Hematopoietic multipotent progenitor cell treated with erythropoietin and hydrocortisone succinate and interleukin-3 and kit ligand, for 17 days (in vitro differentiated cells): ENCODE data around the gene FMN2.

Experiments used
- DNase-seq: peaks from one replicate; pipeline ENCODE4 v3.0.0-alpha.2; 2015; ENCODE audit warnings: low spot score

FMN2 gene

DNA sequence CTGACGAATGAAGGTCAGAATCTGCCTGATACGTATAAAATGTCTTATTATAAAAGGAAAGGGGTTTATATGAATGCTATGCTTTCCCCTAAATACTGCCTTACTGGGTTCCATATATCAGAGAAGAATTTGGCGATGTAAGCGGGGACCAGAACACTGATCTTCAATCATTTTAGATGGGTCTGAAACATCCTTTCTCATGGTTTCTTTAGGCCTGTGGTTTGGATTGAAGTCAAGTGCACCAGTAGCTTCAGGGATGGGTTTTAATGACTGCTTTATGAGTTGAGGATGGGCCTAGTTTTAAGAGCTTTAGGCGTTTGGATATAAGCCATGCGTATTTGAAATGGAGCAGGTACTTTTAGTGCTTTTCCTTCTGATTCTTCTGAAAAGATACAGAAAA is 6.9 kb downstream of the FMN2 start:
- DNase-seq, result no peak

DNA sequence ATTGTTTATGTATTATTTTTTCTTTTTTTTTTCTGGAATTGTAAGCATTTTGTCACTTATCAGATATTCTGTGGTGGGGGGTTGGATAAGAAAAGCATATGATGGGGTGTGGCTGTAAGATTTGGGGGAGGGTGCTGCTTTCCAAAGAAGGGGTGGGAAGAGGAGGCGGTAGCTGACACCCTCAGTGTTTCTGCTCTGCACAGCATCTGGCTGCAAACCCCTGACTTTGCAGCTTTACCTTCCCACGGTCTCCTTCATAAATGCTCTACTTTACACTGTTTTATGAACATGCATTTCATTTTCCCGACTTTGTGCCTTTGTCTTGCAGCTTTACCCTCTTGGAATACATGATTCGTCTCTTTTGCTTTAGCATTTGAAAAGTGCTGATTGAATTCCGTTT is 7.6 kb downstream of the FMN2 start:
- DNase-seq, result no peak

DNA sequence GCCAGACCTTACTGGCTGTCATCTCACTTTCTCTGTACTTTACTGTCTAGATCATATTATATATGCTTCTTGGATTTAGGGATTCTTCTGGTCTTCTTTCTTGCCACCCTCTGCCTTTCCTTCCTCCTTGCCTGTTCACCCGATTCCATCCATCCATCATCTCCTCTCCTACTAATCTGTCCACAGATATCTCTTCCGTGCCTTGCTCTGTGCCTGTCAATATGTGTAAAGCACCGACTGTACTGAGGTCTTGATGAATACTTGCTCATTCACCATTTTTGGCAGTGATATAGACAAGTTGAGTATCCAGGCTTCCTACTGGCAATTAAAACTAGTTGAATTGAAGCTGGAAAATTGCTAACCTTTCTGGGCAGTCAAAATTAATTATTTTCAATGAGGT is 8.1 kb downstream of the FMN2 start:
- no peak for DNase-seq

DNA sequence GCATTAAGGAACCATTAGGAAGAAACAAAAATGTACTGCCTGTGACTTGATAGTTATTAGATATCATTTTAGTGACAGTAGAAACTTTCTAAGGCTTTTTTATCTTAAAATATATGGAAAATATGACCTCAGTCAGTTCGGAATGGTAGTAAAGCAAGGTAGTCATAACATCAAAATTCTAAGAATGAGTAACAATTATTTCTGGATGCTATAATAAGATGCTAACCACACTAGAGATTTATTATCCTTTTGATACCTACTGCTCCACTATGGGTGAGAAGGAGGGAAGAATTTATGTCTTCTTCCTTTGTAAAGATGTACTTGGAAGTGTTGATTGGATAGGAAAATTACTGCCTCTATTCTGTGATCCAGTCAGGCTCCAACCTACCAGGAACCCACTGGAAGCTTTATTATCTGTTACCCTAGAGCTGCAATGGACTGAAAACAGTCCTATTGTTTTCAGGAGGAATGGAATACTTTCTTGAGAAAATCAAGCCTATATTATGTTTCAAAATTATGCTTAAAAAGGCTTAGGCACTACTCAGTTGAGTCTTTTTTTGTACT is 8.8 kb downstream of the FMN2 start:
- no peak for DNase-seq

DNA sequence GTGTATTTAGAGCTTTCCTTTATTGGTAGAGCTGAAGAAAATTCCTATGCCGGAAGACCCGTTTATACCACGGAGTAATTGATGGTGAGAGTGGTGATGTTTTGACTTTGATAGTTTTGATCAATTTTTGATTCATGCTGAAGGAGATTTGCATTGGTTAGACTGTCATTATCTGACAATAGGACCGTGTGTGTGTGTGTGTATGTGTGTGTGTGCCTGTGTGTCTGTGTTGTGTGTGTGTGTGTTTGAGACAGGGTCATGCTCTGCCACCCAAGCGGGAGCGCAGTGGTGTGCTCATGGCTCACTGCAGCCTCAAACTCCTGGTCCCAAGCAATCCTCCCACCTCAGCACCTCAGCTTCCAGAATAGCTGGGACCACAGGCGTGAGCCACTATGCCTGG is 9.6 kb downstream of the FMN2 start:
- no peak for DNase-seq

DNA sequence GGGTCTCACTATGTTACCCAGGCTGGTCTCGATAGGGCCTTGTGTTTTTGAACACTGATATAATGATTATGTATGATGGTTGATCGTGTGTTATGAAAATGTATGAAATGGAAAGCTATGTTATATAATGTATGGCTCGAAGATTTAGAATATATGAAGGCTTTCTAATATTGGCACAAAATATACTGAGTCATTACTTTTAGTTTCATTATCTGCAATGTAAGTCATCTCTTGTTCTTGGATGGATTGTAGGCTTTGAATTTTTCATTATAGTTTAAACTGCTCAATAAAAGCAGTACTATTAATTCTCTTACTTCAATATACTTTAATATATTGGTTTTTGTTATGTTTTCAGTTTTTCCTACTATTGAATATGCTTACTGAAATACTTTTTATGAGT is 10.1 kb downstream of the FMN2 start:
- no peak for DNase-seq

DNA sequence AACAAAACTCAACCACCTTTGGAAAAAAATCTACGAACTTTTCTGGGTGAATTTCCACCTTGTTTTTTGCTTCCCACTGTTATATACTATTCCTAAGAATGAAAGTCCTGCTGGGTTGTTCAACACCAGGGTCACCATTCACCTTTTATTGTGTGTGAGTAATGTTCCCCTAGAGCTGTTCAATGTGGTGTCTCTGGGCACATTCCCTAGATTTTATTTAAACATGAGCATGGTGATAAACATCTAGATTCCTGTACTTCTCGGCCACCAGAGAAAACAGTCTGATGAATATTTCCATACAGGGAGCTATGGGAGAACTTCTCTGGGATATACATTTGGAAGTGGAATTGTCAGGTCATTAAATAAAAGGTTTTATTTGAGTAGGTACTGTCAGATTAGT is 13.0 kb downstream of the FMN2 start:
- no peak for DNase-seq

DNA sequence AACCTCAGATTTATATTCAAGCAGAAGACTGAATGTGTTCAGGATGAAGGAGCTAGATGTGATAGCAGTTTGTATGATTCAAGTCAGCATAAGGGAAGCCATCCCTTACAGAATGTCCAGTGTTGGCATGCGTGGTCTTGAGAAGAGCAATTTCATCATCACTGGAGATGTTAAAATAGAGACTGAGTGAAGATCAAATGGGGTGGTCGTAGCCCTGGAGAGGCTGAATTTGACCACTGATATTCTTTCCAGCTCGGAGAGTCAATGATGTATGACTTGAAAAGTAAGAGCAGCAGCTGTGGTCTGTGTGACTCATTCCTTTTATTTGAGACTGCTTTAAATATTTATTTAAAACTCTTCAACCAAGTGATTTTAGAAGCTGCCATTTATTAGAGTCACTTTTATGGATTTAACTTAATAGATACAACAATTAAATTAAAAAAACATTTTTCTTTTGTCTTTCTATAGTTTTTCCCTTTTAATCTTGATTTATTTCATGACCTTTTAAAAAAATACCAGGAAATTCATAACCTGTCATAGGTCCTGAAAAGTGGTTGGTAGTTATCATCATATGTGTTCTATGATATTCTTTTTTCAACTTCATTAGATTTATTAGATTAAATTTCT is 15.5 kb downstream of the FMN2 start:
- no peak for DNase-seq

DNA sequence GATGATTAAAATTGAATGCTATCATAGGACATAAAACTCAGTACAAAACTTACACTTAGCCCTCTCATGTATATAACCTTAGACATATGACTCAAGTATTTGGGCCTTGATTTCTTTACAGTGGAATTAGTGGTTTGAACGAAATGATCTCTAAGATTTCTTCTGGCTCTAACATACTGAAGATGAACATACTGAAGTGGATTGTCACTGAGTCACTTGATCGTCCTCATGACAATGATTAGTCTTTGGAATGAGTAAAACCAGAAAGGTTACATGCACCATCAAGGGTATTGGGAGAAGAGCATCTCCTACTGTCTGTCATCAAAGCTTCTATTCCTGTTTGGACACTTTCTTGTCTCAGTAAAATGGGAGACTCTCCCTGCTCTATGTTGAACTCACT is 17.4 kb downstream of the FMN2 start:
- DNase-seq, result no peak

DNA sequence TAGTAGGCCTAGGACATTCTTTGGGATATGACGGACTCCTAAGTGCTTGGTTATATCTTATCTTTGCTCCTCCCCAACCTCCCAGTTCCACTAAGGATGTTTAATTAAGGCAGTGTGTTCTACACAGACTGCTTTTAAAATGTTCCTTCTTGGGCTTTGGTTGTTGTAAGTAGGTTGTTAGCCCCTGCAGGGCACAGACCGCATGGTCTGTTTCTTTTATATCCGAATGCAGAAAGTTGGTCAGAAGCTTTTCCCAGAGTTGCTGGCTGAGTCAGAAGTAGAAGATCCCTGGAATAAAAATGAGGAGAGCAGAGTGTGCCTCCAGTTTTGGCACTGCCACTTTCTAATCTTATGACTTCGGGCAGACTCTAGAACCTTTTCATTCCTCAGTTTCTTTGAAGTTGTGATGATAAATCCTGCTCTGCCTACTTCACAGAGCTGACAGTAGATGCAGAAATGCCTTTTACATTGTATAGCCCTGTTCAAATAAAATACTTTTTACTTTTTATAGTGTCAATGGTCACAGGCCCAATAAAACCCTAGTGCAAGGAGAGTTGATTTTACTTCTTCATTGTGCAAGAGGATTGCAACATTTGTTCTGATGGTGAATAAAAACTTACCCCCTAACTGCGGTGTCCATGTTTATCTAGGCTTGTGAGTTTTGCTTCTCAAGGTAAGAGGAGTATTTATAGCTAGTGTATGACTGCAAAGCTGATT is 18.4 kb downstream of the FMN2 start:
- no peak for DNase-seq

DNA sequence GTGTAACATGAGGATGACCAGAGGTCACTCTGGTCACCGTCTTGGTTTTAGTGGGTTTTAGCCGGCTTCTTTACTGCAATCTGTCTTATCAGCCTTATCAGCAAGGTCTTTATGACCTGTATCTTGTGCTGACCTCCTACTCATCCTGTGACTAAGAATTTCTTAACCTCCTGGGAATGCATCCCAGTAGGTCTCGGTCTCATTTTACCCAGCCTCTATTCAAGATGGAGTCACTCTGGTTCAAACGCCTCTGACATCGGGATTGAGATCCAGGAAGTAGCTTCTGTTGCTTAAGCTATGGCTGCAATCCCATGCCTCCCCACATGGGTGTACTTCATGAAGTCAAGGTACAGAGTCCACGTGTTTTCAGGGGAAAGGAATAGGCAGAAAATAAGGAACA is 19.9 kb downstream of the FMN2 start:
- no peak for DNase-seq

DNA sequence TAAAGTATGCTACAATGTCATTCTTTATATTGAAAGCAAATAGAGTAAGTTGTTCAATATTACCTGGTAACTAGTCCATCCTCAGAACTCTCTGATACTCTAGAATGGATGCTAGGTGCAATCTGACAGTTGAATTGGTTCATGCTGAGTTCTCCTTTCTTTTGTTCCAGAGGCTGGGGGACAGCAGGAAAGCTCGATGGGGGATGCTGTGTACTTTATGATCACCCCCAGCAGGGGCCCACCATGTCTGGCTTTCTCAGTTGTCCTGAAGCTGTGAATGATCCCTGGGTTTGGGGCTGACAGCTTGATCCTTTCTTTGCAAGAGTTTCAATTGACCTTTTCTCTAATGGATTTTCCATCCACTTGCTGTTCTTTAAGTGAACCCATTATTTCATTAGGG is 22.5 kb downstream of the FMN2 start:
- no peak for DNase-seq

DNA sequence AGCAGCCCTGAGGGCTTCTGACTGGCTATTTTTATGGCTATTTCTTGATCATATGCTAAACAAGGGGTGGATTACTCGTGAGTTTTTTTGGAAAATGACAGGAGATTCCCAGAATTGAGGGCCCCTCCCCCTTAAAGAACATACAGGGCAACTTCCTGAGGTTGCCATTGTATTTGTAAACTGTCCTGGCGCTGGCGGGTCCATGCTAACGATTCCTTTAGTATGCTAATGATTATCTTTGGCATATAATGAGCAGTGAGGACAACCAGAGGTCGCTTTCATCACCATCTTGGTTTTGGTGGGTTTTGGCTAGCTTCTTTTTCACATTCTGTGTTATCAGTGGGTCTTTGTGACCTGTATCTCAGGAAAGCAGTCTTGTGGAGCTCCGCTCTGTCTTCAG is 24.1 kb downstream of the FMN2 start:
- no peak for DNase-seq

DNA sequence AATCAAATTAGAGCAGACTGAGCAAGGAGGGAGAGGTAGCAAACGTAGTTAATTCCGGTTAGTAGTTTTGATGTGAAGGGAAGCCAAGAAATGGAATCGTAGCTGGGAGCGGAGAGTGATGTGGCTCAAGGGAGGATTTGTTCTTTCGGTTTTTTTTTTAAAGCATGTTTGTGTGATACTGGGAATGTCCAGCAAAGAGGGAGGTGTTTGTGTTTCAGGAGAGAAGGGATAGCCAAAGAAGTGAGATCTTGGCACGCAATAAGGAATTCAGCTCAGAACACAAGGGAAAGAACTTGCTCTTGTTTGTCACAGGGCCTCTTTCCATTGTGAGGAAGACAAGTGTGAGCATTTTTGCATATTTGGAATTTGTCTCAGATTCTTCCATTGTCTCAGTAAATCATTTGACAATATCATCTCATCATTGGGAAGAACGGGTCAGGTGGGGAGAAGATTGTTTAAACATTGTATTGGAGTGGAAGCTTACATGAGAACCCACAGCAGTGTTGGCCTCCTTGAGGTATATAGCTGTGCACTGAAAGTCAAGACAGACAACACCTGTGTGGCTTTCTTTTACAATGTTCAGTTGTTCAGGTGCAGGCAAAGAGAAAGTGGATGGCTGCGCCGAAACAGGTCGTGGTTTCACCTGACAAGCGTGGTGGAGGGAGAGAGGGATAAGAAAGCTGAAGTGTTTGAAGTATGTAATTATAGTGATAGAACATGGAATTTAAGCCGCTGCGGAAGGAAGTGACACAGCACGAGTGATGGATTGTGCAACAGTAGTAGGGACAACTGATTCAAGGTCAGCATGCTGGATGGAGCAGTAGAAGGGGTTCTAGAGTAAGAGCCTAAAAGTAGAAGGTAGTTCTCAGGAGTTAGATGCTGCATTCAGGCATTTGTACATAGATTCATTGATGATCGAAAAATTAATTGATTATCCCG is 25.4 kb downstream of the FMN2 start:
- DNase-seq, result no peak

DNA sequence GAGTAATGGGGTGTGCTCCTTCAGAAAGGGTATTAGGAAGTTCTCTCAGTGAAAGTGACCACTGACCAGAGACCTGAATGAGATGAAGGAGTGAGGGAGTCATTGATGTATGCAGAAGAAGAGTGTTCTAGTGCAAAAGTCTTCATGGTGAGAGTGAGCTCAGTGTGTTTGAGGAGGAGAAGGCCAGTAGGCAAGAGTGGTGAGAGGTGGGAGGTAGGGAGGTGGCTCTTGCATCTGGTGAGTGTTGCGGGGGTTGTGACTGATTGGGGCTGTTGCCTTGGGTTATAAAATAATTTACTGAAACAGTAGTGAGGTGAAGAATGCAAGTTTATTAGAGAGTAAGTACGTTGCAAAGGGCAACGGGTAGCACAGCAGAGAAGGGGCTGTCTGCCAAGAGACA is 26.2 kb downstream of the FMN2 start:
- DNase-seq, result no peak

DNA sequence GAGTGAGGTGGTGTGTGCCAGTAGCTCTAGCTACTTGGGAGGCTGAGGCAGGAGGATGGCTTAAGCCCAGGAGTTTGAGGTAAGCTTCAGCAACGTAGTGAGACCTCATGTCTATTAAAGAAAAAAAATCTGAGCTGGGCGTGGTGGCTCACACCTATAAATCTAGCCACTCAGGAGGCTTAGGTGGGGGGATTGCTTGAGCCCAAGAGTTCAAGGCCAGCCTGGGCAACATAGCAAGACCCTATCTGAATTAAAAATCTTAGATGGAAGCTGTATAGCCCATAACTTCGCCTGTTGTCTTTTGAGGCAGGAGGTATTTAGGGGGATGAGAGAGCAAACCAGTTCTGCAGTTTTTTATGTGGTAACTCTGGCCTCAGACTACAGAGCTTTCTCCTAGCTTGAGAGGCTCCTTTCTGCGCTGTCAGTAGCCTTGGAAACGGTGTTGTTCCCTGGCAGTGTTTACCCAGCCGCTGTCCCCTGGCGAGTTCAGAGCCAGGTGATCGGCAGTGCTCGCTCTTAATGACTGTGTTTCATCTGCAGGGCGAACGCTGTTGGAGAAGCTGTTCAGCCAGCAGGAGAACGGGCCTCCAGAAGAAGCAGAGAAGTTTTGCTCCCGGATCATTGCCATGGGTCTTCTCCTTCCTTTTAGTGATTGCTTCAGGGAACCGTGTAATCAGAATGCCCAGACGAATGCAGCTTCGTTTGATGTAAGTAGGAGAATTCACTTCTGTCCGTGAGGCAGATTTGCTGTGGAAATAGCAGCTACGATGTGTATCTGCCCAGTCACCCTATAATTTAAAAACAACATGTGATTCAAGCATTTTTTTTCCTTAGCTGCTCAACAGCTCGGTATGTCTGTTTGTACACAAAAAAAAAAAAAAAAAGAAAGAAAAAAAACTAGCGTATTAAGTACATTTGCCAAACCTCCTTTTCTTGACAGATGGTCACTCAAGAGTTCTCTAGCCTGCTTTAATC is 31.2 kb downstream of the FMN2 start:
- no peak for DNase-seq

DNA sequence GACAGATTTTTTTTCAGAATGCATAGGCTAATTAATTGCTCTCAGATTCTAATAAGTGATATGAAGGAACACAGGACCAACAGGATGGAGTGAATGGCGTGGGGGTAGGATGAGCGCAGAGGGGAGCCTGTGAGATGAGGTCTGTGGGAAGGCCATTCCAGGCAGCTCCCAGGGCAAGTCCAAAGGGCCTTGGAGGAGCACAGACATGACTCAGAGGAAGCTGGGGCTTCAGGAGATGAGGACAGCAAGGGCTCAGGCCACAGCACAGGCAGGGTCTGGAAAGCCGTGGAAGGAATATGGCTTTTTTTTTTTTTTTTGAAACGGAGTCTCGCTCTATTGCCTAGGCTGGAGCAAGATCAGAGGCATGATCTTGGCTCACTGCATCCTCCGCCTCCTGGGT is 35.1 kb downstream of the FMN2 start:
- DNase-seq, result no peak

DNA sequence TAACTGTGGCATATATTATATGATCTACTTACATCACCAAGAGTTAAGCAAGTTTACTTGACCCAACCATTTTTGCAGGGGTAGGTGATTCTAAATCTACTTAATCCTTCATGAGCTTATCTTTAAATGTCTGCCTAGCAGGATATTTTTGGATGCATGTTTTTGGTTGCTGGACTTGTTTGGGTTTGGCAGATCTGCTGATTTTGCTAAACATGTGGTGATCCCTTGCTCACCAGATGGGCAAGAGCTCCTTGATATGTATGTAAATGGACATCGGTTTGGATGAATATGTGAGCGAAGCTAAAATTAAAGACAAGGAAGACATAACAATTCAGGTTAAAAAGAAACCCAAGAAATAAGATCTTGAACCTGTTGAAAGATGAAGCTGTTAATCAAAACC is 36.7 kb downstream of the FMN2 start:
- no peak for DNase-seq

DNA sequence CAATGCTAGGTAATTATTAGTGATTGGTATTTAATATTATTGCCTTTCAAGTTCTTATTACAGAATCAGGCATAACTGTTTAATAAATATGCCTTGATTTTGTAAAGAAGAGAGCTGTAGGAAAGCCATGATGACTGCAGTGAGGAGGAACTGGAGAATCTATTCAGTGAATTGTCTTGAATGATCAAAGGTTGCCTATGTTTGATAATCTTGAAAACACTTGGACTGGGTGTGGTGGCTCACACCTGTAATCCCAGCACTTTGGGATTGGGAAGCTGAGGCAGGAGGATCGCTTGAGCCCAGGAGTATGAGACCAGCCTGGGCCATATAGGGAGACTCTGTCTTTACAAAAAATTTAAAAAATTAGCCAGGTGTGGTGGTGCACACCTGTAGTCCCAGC is 42.4 kb downstream of the FMN2 start:
- no peak for DNase-seq

DNA sequence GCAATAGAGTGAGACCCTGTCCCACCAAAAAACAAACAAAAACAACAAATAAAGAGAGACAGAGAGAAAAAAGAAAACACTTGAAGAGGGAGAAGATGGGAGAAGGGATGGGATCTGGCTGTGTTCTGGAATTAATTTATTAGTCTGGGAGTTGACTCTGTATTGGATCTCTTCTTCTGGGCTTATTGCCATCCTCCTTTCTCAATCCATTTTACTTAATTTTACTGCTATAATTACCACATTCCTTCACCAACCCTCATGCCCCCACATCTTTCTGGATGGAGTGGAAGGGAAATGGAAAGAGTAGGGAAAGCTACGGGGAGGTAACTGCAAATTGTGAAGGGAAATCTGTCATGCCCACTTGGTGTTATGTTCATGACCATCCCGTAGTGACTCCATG is 42.9 kb downstream of the FMN2 start:
- DNase-seq, result no peak

DNA sequence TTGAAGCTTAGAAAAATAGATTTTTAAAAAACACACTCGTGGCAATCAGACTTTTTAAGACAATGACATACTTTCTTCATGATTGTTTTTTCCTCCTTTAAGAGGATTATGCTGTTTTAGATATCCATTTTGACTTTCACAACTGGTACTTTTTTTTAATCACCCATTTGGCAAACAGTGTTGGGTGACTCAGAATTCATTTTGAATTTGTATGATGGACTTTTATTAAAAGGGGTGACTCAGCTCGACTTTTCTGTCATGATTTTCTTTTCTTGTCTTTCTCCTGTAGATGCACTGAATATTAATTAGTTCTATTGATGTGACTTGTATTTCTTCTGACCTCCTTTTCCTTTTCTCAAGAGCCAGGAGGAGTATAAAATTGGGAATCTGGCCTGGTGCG is 44.7 kb downstream of the FMN2 start:
- DNase-seq, result no peak

DNA sequence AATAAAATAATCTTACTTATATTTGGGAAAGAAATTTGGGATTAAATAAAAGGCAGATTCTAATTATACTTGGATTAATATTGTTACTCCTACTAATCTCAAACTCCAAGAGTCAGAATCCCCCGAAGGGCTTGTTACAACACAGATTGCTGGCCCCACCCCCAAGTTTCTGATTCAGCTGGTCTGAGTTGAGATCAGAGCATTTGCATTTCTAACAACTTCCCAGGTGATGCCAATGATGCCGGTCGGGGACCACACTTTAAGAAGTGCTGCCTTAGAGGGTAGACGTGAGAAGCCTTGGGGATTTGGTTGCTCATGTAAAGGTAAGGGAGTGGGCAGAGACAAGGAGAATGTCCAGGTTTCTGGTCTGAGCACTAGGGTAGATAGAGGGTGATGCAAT is 47.2 kb downstream of the FMN2 start:
- no peak for DNase-seq
